Liver (tissue), 3 donors: Measurements from ENCODE around the gene USH2A.

Source experiments
- ATF3 ChIP-seq: IDR thresholded peaks from 2 replicates; pipeline ENCODE4 v1.6.1; 2016; ENCODE audit warnings: antibody characterized with exemption
- FOXA1 ChIP-seq: IDR thresholded peaks from 2 replicates; pipeline ENCODE4 v1.6.1; 2016; ENCODE audit warnings: antibody characterized with exemption
- GABPA ChIP-seq, 2 donors: IDR thresholded peaks in 1 of 2; conservative IDR thresholded peaks in 1 of 2; 2 replicates each; pipeline ENCODE4 v1.6.1; 2016; ENCODE audit warnings: antibody characterized with exemption in 2 of 2, mild to moderate bottlenecking in 1 of 2, moderate library complexity in 1 of 2
- HNF4A ChIP-seq, 2 donors: conservative IDR thresholded peaks; 2 replicates each; pipeline ENCODE4 v1.6.1; 2016; ENCODE audit warnings: antibody characterized with exemption in 2 of 2, mild to moderate bottlenecking in 2 of 2
- MAX ChIP-seq: IDR thresholded peaks from 2 replicates; pipeline ENCODE4 v1.6.1; 2016; ENCODE audit warnings: antibody characterized with exemption
- NR2F2 ChIP-seq: IDR thresholded peaks from 2 replicates; pipeline ENCODE4 v1.6.1; 2016; ENCODE audit warnings: antibody characterized with exemption
- RAD21 ChIP-seq, 2 donors: IDR thresholded peaks; 2 replicates each; pipeline ENCODE4 v1.6.1; 2016; ENCODE audit warnings: antibody characterized with exemption in 2 of 2, mild to moderate bottlenecking in 2 of 2
- SP1 ChIP-seq: IDR thresholded peaks from 2 replicates; pipeline ENCODE4 v1.6.1; 2018; ENCODE audit warnings: antibody characterized with exemption, mild to moderate bottlenecking
- TAF1 ChIP-seq: conservative IDR thresholded peaks from 2 replicates; pipeline ENCODE4 v1.6.1; 2016; ENCODE audit warnings: antibody characterized with exemption, mild to moderate bottlenecking
- YY1 ChIP-seq: IDR thresholded peaks from 2 replicates; pipeline ENCODE4 v1.6.1; 2016; ENCODE audit warnings: antibody characterized with exemption, mild to moderate bottlenecking
- ZBTB33 ChIP-seq: IDR thresholded peaks from 2 replicates; pipeline ENCODE4 v1.6.1; 2016; ENCODE audit warnings: antibody characterized with exemption
- TF ChIP-seq, protein P1 (sequence below): fragments of 150-350 bp; IDR thresholded peaks from 2 replicates; pipeline ENCODE4 v1.5.1; 2017; ENCODE audit warnings: improper control_type of control experiment, low read depth, low read length; ENCODE audit not compliant: missing input control
- TF ChIP-seq, protein P2 (sequence below): IDR thresholded peaks from 2 replicates; pipeline ENCODE4 v1.6.1; 2016; ENCODE audit warnings: antibody characterized with exemption, mild to moderate bottlenecking
- donor health status: healthy.
- donor health status: healthy.

DNA sequence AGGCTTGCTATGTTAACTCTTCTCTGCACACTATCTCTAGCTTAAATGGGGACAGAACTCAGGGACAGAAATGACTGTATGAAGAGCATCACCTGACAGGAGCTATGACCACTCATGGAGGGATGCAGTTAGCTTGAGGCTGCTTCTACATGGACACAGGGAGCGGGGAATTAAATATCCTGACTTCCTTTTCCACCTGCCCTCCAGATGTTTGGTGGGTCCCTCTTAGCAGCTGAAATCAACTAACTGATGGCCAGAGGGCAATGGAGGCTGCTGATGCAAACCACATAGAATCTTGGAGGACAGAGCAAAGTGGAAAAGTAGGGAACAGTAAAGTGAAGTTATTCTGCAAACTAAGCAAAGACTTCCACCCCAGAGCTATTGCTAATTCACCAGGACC is 214.1 kb downstream of the USH2A start:
- TF ChIP-seq, protein P1, sequence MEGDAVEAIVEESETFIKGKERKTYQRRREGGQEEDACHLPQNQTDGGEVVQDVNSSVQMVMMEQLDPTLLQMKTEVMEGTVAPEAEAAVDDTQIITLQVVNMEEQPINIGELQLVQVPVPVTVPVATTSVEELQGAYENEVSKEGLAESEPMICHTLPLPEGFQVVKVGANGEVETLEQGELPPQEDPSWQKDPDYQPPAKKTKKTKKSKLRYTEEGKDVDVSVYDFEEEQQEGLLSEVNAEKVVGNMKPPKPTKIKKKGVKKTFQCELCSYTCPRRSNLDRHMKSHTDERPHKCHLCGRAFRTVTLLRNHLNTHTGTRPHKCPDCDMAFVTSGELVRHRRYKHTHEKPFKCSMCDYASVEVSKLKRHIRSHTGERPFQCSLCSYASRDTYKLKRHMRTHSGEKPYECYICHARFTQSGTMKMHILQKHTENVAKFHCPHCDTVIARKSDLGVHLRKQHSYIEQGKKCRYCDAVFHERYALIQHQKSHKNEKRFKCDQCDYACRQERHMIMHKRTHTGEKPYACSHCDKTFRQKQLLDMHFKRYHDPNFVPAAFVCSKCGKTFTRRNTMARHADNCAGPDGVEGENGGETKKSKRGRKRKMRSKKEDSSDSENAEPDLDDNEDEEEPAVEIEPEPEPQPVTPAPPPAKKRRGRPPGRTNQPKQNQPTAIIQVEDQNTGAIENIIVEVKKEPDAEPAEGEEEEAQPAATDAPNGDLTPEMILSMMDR: no peak
- TF ChIP-seq, protein P2, sequence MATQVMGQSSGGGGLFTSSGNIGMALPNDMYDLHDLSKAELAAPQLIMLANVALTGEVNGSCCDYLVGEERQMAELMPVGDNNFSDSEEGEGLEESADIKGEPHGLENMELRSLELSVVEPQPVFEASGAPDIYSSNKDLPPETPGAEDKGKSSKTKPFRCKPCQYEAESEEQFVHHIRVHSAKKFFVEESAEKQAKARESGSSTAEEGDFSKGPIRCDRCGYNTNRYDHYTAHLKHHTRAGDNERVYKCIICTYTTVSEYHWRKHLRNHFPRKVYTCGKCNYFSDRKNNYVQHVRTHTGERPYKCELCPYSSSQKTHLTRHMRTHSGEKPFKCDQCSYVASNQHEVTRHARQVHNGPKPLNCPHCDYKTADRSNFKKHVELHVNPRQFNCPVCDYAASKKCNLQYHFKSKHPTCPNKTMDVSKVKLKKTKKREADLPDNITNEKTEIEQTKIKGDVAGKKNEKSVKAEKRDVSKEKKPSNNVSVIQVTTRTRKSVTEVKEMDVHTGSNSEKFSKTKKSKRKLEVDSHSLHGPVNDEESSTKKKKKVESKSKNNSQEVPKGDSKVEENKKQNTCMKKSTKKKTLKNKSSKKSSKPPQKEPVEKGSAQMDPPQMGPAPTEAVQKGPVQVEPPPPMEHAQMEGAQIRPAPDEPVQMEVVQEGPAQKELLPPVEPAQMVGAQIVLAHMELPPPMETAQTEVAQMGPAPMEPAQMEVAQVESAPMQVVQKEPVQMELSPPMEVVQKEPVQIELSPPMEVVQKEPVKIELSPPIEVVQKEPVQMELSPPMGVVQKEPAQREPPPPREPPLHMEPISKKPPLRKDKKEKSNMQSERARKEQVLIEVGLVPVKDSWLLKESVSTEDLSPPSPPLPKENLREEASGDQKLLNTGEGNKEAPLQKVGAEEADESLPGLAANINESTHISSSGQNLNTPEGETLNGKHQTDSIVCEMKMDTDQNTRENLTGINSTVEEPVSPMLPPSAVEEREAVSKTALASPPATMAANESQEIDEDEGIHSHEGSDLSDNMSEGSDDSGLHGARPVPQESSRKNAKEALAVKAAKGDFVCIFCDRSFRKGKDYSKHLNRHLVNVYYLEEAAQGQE: no peak
- no peak for TF ChIP-seq ZBTB33
- TF ChIP-seq RAD21 (IDR thresholded peaks at IDR 0.05): no peak
- no peak for TF ChIP-seq ATF3
- TF ChIP-seq SP1: no peak
- TF ChIP-seq GABPA (IDR thresholded peaks at IDR 0.05 in 1 of 2, conservative IDR thresholded peaks at IDR 0.05 in 1 of 2): no peak
- no peak for TF ChIP-seq TAF1
- TF ChIP-seq MAX: no peak
- TF ChIP-seq YY1: no peak
- TF ChIP-seq NR2F2: no peak
- TF ChIP-seq FOXA1: no peak
- TF ChIP-seq HNF4A (conservative IDR thresholded peaks at IDR 0.05): no peak
